Mucosa of descending colon (tissue), 3 donors: Measurements from ENCODE around the gene TNFRSF1A. TPM values are rescaled to one million over a fixed set of nuclear protein-coding genes. Genes with fewer than 3 reads are reported as not detected.
A peak's percentile ranks its signal among the peaks of the same experiment; 100 is the strongest.

Source experiments
- ATAC-seq: fragments of 200-7000 bp; cut with Tn5 transposase; one replicate; pipeline ENCODE4 v1.9.1; 2020; ENCODE audit warnings: mild to moderate bottlenecking, moderate library complexity
- DNase-seq, 3 donors: peaks; one replicate each; pipeline ENCODE4 v3.0.0-alpha.2; 2020
- H3K36me3 ChIP-seq: fragments of 200-600 bp; one replicate; pipeline ENCODE4 v1.8.0; 2021; ENCODE audit warnings: low read depth, mild to moderate bottlenecking
- H3K4me1 ChIP-seq: fragments of 200-600 bp; one replicate; pipeline ENCODE4 v1.8.0; 2021; ENCODE audit warnings: low read depth, mild to moderate bottlenecking
- H3K4me3 ChIP-seq: fragments of 200-600 bp; one replicate; pipeline ENCODE4 v1.8.0; 2021; ENCODE audit warnings: mild to moderate bottlenecking
- H3K9me3 ChIP-seq: fragments of 200-600 bp; one replicate; pipeline ENCODE4 v1.8.0; 2021; ENCODE audit warnings: mild to moderate bottlenecking
- intact Hi-C, 2 donors: fragments of 100-400 bp; cut with DNase I in 1 of 2; cut with micrococcal nuclease in 1 of 2; formaldehyde crosslinking; loops; one replicate each; pipeline versions ENCODE4 v1.11.0 to v1.11.1; 2022; cut with DNase I, micrococcal nuclease
- total RNA-seq, 3 donors: library from RNA; stranded (reverse); fragmentation: NEBNext Ultra II Directional in 2 of 3; extraction: Animal tissue kit (Norgen Biotek cat#: 25700) in 2 of 3; gene quantifications; one replicate each; pipeline versions ENCODE4 v1.2.1 to v1.2.4, GENCODE V29; 2021 to 2023
- TF ChIP-seq, protein P1 (sequence below): fragments of 200-600 bp; IDR thresholded peaks from one replicate; pipeline ENCODE4 v1.8.0; 2022; ENCODE audit warnings: antibody characterized with exemption, mild to moderate bottlenecking
- donor health status: DM: no; HTN: no; CAD: no; lungs with moderate emphysema.
- donor health status: DM: no; HTN: no; CAD: no.
- donor health status: DM: no; HTN: yes; CAD: no.

TNFRSF1A gene
- total RNA-seq, 3 donors from 2014 or later: 166 to 237 (median 211) TPM

DNA sequence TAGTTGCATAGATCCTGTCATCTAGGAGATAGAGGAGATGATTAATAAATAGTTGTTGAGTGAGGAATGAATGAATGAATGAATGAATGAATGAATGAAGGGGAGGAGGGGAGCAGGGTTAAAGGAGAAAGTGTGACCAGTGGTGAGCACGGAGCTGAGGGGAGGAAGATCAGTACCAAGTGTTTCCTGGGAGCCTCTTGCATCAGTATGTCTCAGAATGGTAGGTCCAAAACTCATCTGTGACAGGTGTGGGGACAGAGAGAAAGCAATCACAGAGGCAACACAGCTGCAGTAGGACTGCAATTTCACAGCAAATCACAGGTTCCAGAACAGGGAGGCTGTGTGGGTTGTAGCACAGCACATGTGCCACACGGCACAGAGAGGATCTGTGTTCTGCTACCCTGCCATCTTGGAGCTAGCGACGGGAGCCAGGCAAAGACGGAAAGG is 14.5 kb upstream of the TNFRSF1A start:
- Histone ChIP-seq H3K4me3 (no peak overlapping the region), H3K36me3 (no peaks in the 10 kb centered on the region)

DNA sequence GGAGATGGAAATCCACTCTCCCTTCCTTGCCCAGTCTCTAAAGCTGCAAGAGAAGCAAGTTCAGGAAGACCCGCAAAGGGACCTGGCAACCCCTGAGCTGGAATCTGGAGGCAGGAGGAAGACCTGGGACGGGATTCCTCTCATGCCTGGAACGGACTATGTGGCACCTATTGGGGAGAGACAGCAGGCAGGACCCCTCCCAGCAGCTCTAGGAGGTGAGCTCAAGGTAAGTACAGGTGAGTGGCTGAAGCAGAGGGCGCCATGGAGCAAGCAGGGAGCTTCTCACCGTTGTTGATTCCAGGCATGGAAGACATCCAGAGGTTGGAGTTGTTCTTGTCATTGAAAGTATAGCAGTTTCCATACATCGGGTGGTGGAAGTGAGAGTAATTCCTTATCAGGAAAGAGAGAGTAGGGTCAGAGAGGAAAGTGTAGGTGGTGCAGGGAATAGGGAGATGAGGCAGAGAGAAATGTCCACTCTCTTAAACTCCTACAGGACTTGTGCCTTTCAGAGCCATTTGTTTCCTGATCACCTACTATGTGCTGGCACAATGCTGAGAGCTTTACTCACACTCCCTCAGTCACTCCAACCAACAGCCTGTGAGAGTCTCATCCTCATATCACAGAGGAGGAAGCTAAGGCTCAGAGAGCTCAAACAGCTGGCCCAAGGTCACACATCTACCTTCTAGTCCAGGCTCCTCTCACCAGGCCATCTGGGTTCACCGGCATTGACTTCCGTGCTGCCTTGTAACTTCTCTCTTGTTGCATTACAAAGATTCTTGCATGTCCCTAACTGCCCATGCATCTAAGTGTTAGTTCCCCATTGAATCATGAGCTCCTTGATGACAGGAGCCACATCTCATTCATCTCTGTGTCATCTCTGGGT is 13.9 kb upstream of the TNFRSF1A start:
- H3K36me3 ChIP-seq: no peaks in the 10 kb centered on the region
- no peak for ATAC-seq
- TF ChIP-seq, protein P1, sequence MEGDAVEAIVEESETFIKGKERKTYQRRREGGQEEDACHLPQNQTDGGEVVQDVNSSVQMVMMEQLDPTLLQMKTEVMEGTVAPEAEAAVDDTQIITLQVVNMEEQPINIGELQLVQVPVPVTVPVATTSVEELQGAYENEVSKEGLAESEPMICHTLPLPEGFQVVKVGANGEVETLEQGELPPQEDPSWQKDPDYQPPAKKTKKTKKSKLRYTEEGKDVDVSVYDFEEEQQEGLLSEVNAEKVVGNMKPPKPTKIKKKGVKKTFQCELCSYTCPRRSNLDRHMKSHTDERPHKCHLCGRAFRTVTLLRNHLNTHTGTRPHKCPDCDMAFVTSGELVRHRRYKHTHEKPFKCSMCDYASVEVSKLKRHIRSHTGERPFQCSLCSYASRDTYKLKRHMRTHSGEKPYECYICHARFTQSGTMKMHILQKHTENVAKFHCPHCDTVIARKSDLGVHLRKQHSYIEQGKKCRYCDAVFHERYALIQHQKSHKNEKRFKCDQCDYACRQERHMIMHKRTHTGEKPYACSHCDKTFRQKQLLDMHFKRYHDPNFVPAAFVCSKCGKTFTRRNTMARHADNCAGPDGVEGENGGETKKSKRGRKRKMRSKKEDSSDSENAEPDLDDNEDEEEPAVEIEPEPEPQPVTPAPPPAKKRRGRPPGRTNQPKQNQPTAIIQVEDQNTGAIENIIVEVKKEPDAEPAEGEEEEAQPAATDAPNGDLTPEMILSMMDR: no peak
- intact Hi-C loops: no loop called here
- peak in 2 of 3 donors; percentile 60 to 65 for DNase-seq
- no peaks in the 10 kb centered on the region for H3K9me3 ChIP-seq
- peaks cover 7% of the 10 kb centered on the region for H3K4me1 ChIP-seq
- H3K4me3 ChIP-seq: no peak overlapping the region

More for the DNA sequence above, 14.5 kb upstream of the TNFRSF1A start:
- peaks cover 13% of the 10 kb centered on the region for H3K4me1 ChIP-seq
- H3K9me3 ChIP-seq: no peaks in the 10 kb centered on the region
- TF ChIP-seq, protein P1: no peak
- intact Hi-C loops: no loop called here
- DNase-seq (no peak), ATAC-seq (no peak)

DNA sequence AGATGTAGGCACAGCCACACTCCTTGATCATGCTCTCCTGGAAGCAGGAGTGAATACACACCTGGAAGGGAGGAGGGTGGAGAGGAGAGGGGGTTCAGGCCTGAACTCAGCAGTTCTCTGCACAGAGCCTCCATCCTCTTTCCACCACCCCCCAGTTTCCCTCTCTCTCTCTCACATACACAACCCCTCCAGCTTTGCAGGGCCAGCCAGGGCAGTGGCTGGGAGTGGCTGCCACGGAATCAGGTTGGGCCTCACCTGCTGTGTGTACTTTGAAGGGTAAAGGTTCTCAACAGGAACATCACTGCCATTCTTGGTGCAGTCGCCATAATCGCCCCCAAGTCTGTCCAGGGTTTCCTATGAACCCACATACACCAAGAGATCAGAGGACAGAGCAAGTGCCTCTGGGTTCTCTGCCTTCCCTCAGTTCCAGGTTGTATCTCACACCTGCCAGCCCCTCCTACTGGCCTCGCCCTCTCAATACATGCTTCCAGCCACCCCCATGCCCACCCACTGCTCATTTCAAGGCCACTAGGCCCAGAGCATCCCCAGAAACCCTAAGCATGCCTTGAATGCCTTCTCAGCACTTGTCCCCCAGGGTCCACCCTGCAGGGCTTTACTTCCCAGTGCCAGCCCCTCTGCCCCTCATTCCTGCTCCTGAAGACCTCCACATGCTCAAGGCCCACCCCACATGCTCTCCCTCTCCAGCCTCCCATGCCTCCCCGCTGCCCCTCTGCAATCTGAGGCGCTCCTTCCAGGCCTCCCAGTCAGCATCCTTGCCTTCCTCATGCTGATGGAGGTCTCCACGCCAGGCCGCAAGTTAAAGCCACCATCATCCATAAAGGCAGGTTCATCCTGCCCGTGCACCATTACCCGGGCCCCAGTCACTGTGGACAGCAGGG is 12.9 kb upstream of the TNFRSF1A start:
- peak in 1 of 3 donors; percentile 41 for DNase-seq
- no peaks in the 10 kb centered on the region for H3K9me3 ChIP-seq
- H3K36me3 ChIP-seq: no peaks in the 10 kb centered on the region
- intact Hi-C loops: no loop called here
- no peaks in the 10 kb centered on the region for H3K4me1 ChIP-seq
- TF ChIP-seq, protein P1: no peak
- ATAC-seq: peak; percentile 28
- H3K4me3 ChIP-seq: no peak overlapping the region

DNA sequence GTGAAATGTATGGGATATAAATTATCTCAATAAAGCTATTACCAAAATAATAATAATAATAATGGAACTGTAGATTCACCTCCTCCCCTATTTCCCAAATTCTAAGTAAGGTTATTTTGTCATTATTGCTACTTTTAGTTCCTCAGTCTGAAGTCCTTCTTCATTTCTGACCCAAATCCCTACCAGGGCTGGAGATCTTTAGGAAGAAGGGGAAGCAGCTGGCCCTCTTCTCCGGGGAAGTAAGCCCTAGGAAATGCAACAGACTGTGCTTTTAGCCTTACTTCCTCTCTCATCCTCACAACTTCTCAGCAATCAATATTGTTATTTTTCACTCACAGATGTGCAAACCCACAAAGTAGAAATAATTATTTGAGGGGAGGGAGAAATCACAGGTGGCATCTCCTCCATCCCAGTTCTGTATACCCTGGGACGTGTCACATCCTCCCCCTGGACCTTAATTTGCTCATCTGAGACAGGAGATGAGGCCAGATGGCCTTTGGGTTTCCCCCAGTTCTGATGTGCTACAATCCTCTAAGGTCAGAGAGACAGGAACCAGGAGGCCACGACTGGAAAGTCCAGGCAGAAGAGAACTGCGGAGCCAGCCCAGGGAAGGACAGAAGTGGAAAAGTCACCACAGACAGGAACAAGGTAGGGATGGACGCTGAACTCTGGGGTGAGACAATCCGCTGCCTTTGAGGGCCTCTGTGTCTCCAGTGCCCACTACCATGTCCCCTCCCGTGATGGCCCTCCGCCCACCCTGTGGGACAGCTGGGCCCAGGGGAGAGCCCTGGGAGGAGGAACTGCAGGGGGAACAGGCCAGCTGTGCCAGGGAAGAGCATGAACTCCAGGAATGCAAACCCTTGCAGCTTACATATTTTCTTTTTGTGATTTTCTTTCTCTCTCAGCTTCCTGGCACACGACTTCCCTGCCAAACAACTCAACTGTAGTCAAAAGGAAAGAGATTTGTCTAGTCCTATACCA is 10.6 kb upstream of the TNFRSF1A start:
- H3K4me3 ChIP-seq: no peak overlapping the region
- DNase-seq: no peak
- no peaks in the 10 kb centered on the region for H3K9me3 ChIP-seq
- H3K36me3 ChIP-seq: no peaks in the 10 kb centered on the region
- TF ChIP-seq, protein P1: no peak
- H3K4me1 ChIP-seq: no peaks in the 10 kb centered on the region
- intact Hi-C loops: no loop called here
- ATAC-seq: peak; percentile 8

DNA sequence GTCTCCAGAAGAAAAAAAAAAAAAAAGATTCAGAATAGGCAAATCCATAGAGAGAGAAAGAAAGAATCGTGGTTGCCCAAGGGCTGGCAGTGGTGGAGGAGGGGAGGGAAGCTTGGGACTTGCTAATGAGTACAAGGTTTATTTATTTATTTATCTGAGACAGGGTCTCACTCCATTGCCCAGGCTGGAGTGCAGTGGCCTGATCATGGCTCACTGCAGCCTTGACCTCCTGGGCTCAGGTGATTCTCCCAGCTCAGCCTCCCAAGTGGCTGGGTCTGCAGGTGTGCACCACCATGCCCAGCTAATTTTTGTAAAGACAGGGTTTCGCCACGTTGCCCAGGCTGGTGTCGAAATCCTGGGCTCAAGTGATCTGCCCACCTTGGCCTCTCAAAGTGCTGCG is 9.7 kb upstream of the TNFRSF1A start:
- no peak for ATAC-seq

More for the DNA sequence above, 9.7 kb upstream of the TNFRSF1A start:
- intact Hi-C loops: no loop called here
- Histone ChIP-seq H3K4me3 (no peak overlapping the region), H3K4me1 (no peaks in the 10 kb centered on the region), H3K36me3 (no peaks in the 10 kb centered on the region), H3K9me3 (no peaks in the 10 kb centered on the region)
- DNase-seq: no peak
- TF ChIP-seq, protein P1: no peak
